Posterior vena cava (tissue), 2 donors: ENCODE data around the gene ZNF235. TPM values are rescaled to one million over a fixed set of nuclear protein-coding genes. Genes with fewer than 3 reads are reported as not detected.
A peak's percentile ranks its signal among the peaks of the same experiment; 100 is the strongest.
"Not testable (repeated sequence)": the region's sequence is repeated elsewhere in the genome, so short reads cannot be mapped to it uniquely, and the experiment has no call there.

ENCODE experiments used
- DNase-seq: peaks from one replicate; pipeline ENCODE4 v3.0.0-alpha.2; 2020; ENCODE audit warnings: low spot score
- intact Hi-C, 2 donors: fragments of 100-400 bp; cut with DNase I; formaldehyde crosslinking; loops; one replicate each; pipeline versions ENCODE4 v1.14.1 to v1.14.2; 2022 to 2023
- long read RNA-seq, 2 donors: library from polyadenylated mRNA; unstranded; transcript quantifications; one replicate each; pipeline ENCODE4 v2.0.0, GENCODE V29; 2020 to 2021
- total RNA-seq, 2 donors: library from RNA; stranded (reverse); fragmentation: NEBNext Ultra II Directional; extraction: Animal tissue kit (Norgen Biotek cat#: 25700); gene quantifications; one replicate each; pipeline ENCODE4 v1.2.1, GENCODE V29; 2021
- donor health status: DM: yes; HTN: yes; CAD: no.
- donor health status: DM: yes; HTN: yes; CAD: no.

The ZNF235 gene
- 1 to 10 TPM; 3.6 to 5.7 TPM for total RNA-seq
- long read RNA-seq, donor 1, partial matches to known transcripts = 0 of 3 reads
- long read RNA-seq, donor 1, other reads (novel, unspliced or antisense) = 2 of 3 reads
- long read RNA-seq, donor 2, partial matches to known transcripts = 0 of 1 reads
- long read RNA-seq, donor 2, other reads (novel, unspliced or antisense) = 1 of 1 reads

GRCh38 chr19:44304659-44305193 is at the start of gene ZNF235:
TSS of gene ZNF235 (minus strand) at chr19:44305025. CDS start at chr19:44303404, 1,621 bp downstream.
- peak; percentile 97 for DNase-seq
- intact Hi-C loops = no loop called here

- DNase-seq = no peak
- intact Hi-C loops = no loop called here
These were observed 41.7 kb upstream of the ZNF235 start for GRCh38 chr19:44346556-44346955.

- no peak for DNase-seq
- intact Hi-C loops = no loop called here
These were observed 41.1 kb upstream of the ZNF235 start for GRCh38 chr19:44345959-44346358.

- intact Hi-C loops = no loop called here
- DNase-seq = no peak
These were observed 39.4 kb upstream of the ZNF235 start for GRCh38 chr19:44344255-44344654.

DNA sequence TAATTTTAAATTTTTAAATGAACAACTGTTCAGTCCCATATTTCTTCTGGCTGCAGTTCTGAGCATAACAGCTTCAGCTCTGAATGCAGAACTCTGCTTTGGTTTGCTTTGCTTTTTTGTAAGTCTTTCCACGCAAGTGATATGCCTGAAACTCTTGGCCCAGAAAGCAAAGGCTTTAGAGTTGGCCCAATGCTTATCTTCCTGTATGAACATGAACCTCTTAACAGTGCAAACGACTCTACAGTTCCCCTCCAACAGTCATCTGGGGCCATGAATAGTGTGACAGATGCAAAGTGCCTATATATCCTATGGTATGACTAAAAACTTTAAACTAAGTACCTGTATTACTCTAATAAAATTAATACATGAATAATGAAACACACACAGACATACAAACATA is 37.0 kb upstream of the ZNF235 start:
- DNase-seq = no peak
- intact Hi-C loops = no loop called here

DNA sequence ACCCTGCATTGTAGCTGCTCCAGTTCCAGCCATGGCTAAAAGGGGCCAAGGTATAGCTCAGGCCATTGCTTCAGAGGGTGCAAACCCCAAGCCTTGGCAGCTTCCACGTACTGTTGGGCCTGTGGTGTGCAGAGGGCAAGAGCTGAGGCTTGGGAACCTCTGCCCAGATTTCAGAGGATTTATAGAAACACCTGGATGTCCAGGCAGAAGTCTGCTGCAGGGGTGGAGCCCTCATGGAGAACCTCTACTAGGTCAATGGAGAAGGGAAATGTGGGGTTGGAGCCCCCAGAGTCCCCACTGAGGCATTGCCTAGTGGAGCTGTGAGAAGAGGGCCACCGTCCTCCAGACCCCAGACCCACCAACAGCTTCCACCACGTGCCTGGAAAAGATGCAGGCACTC is 29.8 kb upstream of the ZNF235 start:
- DNase-seq, intact Hi-C loops: not testable (repeated sequence)

DNA sequence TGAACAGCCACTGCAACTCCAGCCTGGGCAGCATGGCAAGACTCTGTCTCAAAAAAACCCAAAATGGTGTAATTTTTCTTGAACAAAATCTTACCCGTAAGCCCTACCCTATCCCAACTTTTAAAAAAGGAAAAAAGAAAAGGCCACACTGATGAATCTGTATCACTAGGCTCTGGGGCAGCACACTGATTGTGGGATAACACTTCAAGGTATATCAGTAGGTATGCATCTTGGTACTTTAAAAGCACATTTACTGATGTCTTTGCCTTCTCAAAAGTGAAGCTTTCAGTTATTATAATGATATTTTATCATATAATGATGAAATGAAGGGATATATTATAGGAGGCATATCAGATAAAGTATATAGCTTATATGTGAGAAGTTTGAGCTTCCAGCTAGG is 27.3 kb upstream of the ZNF235 start:
- intact Hi-C loops = no loop called here
- no peak for DNase-seq

- DNase-seq = no peak
- intact Hi-C loops = no loop called here
These were observed 11.1 kb upstream of the ZNF235 start for GRCh38 chr19:44315883-44316282.

DNA sequence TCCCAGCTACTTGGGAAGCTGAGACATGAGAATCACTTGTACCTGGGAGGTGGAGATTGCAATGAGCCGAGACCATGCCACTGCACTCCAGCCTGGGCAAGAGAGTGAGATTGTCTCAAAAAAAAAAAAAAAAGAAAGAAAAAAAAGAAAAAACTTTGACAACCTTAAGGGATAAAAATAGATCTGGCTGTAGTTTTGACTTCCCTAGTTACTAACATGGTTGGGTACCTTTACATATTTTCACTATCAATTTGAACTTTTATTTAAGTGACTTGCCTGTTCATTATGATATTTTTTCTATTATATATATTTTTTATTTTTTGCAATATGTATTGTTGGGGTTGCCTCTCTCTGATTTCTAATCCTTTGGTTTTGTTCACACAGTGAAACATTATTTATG is 8.4 kb upstream of the ZNF235 start:
- intact Hi-C loops = no loop called here
- DNase-seq = no peak

GRCh38 chr19:44308011-44308410 is 3.2 kb upstream of the ZNF235 start:
- intact Hi-C loops = no loop called here
- DNase-seq = no peak

DNA sequence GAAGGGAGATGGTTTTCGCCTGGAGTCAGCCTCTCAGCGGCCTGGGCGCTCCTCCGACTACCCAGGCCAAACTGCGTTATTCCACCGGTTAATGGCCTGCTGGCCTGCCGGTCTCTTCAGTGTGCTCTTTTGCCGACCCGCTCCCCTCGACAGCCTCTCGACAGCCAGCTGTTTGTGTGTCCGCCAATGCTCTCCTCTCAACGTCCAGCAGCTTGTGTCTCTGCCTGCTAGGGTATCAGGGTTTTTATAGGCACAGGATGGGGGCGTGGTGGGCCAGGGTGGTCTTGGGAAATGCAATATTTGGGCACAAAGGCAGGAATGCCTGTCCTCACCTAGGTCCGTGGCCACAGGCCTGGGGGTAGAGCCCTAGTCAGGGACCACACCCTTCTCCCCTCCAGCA is 1.5 kb upstream of the ZNF235 start:
- intact Hi-C loops = no loop called here
- peak; percentile 57 for DNase-seq

- intact Hi-C loops = no loop called here
- no peak for DNase-seq
These were observed 632 bp upstream of the ZNF235 start for GRCh38 chr19:44305457-44305856.

DNA sequence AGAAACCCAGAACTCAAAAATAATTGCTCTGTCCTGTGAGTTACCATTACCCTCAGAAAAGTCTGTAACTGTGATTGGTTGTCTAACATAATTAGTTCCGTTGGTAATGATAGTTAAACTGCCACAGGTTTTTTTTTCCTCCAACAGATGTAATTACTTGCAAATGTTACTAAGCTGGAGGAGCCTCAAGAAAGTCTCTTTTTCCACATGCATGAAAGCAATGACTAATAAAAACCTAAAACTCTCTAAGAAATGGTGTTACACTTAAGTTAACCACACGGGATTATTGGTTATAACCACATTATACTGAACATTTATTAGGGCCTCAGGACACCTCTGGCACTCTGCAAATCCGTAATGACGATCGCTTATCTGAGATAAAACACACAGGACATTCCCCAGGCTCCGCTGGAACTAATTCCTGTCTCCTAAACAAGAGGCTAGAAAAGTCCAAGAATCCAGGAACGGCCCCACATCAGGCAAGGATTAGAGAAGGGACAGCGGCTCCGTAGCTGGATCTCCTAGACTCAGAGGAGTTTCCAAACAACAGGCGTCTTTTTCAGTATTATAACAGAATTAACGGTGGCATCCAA is 753 bp downstream of the ZNF235 start:
- peak; percentile 34 for DNase-seq
- intact Hi-C loops = no loop called here

DNA sequence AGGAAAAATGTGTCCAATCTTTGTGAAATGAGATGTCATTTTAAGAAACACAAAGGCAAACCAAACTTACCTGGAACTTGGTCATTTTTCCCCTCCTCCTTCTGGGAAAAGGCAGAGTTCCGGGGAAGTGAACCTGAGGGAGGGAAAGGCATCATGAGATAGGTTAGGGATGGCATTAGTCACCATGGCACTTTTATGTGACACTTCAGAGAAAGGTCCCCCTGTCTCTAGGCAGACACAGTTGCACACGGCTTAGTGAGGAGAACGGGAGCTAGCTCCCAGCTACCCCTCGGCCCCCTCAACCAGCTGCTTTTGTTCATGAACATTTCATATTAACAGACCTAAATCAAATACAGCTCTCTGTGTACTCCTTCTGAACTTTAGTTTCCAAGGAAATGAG is 1.5 kb downstream of the ZNF235 start:
- no peak for DNase-seq
- intact Hi-C loops = no loop called here

- no peak for DNase-seq
- intact Hi-C loops = no loop called here
These were observed 19.9 kb downstream of the ZNF235 start for GRCh38 chr19:44284968-44285367.

GRCh38 chr19:44282846-44283245 is 22.0 kb downstream of the ZNF235 start:
- intact Hi-C loops = no loop called here
- DNase-seq = no peak

- intact Hi-C loops = no loop called here
- DNase-seq = no peak
These were observed 23.9 kb downstream of the ZNF235 start for GRCh38 chr19:44280916-44281315.

GRCh38 chr19:44278181-44278690 is 26.6 kb downstream of the ZNF235 start:
- intact Hi-C loops = loop anchor here in 1 of 2 donors (10.0 kb wide), 1 partner anchor 417 kb away; the partner anchor contains the start of gene CEACAM16
- no peak for DNase-seq

DNA sequence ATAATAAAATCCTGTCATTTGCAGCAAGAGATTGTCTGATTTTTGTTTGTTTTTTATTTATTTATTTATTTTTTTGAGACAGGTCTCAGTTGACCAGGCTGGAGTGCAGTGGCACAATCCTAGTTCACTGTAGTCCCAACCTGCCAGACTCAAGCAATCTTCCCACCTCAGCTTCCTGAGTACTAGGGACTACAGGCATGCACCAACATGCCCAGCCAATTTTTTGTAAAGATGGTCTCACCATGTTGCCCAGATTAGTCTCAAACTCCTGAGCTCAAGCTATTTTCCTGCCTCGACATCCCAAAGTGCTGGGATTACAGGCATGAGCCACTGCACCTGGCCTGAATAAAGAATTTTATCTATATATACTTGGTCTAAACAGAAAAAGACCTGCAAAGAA is 27.5 kb downstream of the ZNF235 start:
- intact Hi-C loops = loop anchor here in 1 of 2 donors (10.0 kb wide), 1 partner anchor 417 kb away; the partner anchor contains the start of gene CEACAM16
- DNase-seq = no peak

- no peak for DNase-seq
- intact Hi-C loops = no loop called here
These were observed 44.0 kb downstream of the ZNF235 start for GRCh38 chr19:44260695-44261446.
